Lower leg skin (tissue), 3 donors: Measurements from ENCODE around the gene DAPK2.

Experiments used
- POLR2A ChIP-seq, 2 donors: fragments of 450-650 bp; IDR thresholded peaks; one replicate each; pipeline ENCODE4 v1.6.1; 2016 to 2017; ENCODE audit warnings: antibody characterized with exemption in 2 of 2, mild to moderate bottlenecking in 1 of 2, moderate library complexity in 1 of 2
- TF ChIP-seq, protein P1 (sequence below), 3 donors: fragments of 450-650 bp; IDR thresholded peaks; one replicate each; pipeline ENCODE4 v1.5.1; 2016; ENCODE audit warnings: antibody characterized with exemption in 3 of 3, mild to moderate bottlenecking in 3 of 3, moderate library complexity in 2 of 3

DNA sequence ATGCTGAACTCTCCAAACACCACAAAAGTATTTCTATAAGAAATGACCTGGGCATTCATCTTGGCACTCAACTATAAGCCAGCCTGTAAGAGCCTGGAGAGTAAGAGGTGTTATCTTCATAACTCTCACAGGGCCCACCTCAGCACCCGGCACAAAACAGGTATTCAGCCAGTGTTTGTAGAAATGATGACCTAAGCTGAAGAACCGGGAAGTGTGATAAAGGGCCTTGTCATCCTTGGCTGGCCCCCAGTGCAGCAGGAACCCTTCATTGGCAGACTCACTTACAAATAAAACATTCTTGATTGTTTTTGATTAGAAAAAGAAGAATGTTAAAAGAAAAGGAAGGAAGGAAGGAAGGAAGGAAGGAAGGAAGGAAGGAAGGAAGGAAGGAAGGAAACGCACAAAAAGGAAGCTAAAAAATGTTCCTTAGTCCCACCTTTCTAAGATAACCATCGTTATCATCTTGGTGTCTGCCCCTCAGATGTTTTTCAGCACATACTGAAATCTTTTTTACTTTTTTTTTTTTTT, 52.1 kb downstream of the DAPK2 start:
- TF ChIP-seq, protein P1, sequence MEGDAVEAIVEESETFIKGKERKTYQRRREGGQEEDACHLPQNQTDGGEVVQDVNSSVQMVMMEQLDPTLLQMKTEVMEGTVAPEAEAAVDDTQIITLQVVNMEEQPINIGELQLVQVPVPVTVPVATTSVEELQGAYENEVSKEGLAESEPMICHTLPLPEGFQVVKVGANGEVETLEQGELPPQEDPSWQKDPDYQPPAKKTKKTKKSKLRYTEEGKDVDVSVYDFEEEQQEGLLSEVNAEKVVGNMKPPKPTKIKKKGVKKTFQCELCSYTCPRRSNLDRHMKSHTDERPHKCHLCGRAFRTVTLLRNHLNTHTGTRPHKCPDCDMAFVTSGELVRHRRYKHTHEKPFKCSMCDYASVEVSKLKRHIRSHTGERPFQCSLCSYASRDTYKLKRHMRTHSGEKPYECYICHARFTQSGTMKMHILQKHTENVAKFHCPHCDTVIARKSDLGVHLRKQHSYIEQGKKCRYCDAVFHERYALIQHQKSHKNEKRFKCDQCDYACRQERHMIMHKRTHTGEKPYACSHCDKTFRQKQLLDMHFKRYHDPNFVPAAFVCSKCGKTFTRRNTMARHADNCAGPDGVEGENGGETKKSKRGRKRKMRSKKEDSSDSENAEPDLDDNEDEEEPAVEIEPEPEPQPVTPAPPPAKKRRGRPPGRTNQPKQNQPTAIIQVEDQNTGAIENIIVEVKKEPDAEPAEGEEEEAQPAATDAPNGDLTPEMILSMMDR (IDR thresholded peaks at IDR 0.05): no peak
- no peak for TF ChIP-seq POLR2A (IDR thresholded peaks at IDR 0.05)
